Colon (tissue), 2 donors: ENCODE data around the gene SLC7A8.

Experiments used
- FAIRE-seq: peaks from 2 replicates; lab custom pipeline; 2012; peaks lifted over from hg19 to GRCh38; lab: Jason Lieb, UNC
- donor health status: control.
- donor health status: control.

SLC7A8 gene

DNA sequence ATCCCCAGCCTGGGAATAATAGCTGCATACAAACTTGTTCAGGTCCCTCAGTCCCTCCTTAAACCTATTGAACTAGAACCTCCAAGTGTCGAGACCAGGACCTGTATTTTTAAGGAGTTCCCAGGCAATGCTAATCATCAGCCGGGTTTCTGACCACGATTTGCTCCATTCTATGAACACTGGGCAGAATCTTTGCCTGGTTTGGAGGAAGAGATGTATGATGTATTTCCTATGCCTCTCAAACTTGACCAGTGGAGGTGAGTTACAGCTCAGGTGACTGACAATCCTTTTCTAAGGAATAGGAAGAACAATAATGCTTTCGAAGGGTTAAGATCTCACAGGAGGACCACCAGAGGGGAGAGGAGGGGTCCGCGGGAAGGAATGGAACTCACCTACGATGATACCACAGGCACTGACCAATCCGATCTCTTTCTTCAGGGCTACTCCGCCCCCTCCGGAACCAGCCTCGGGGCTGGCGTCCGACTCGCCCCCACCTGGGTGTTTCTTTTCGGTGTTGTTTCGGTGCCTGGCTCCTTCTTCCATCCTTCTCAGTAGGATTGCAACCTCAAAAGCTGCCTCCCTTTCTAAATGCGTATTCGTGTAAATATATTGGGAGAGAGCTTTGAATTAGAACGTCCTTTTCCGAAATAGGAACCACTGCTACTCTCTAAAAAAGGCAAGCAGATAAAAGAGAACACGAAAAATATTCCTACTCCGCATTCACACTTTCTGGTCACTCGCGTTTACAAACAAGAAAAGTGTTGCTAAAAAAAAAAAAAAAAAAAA is 895 bp downstream of the SLC7A8 start:
- no peak for FAIRE-seq

- no peak for FAIRE-seq
Observed at GRCh38 chr14:23181946-23182345, 1.5 kb downstream of the SLC7A8 start.

GRCh38 chr14:23181453-23181852 is 2.0 kb downstream of the SLC7A8 start:
- FAIRE-seq = no peak

DNA sequence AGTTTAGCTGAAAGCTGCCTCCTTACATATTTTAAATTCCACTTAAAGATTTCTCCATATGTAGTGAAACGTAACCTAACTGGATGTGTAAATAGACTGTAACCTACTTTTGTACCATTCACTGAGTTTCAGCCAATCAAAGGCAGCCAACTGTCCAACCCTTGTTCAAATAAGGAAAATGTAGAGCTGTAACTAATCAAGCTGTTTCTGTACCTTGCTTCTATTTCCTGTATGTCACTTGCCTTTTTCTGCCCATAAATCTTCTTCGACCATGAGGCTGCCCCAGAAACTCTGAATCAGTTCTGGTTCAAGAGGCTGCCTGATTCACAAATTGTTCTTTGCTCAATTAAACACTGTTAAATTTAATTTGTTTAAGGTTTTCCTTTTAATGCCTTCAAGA is 6.3 kb downstream of the SLC7A8 start:
- no peak for FAIRE-seq

GRCh38 chr14:23175823-23176222 is 7.6 kb downstream of the SLC7A8 start:
- FAIRE-seq = no peak

- no peak for FAIRE-seq
Observed at GRCh38 chr14:23174296-23175184, 8.9 kb downstream of the SLC7A8 start.

- FAIRE-seq = no peak
Observed at GRCh38 chr14:23173796-23174195, 9.7 kb downstream of the SLC7A8 start.

DNA sequence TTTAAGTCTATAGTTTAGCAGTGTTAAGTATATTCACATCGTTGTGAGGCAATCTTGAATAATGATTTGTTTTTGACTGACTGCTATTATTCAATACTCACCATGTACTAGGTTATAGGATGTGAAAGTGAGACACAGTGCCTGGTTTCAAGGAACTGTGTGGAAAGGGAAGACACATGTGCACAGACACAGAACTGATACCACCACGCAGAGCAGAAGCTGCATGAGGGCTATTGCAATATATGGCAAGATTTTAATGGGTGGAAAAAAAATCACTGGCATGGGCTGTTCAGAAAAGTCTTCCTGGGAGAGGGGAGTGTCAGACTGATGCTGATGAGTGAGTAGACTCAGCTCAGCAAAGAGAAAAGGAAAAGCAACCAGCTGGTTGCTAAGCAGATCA is 10.4 kb downstream of the SLC7A8 start:
- FAIRE-seq = no peak

GRCh38 chr14:23172574-23172973 is 10.9 kb downstream of the SLC7A8 start:
- no peak for FAIRE-seq

GRCh38 chr14:23172096-23172495 is 11.4 kb downstream of the SLC7A8 start:
- FAIRE-seq = no peak

DNA sequence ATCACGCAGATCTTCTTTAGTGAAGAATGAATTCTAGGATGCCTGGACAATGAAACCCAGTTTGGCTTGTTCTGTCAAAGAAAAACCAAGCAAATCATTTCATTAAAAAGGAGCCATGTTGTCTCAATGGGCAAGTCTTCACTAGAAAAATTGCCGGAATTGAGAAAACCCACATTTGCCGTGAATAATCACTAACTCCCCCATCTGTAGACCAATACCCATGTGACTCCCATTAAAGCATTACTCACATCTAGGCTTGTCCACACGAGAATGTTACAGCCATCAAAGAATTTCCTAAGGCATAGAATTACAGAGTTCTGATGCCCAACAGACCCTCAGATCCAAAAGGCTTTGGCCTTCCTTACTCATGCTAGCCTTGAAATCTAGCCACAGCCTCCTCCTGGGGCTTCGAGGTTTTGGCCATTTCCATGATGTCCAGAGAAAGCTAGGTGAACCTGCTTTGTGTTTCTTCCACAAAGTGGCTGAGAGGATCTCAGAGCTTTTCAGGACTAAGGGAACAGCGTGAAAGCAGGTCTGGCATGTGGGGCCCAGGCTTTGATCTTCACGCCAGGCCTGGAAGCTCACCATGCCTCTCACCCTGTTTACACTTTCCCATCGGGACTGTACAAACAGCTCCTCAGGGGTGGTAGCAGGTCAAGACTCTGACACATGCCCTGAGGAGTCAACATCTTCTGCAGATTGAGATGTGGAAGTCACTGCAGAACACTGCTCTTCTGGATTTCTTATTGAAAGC is 12.1 kb downstream of the SLC7A8 start:
- no peak for FAIRE-seq

GRCh38 chr14:23169622-23170021 is 13.8 kb downstream of the SLC7A8 start:
- FAIRE-seq = no peak

- FAIRE-seq = no peak
Observed at GRCh38 chr14:23168246-23168645, 15.2 kb downstream of the SLC7A8 start.

DNA sequence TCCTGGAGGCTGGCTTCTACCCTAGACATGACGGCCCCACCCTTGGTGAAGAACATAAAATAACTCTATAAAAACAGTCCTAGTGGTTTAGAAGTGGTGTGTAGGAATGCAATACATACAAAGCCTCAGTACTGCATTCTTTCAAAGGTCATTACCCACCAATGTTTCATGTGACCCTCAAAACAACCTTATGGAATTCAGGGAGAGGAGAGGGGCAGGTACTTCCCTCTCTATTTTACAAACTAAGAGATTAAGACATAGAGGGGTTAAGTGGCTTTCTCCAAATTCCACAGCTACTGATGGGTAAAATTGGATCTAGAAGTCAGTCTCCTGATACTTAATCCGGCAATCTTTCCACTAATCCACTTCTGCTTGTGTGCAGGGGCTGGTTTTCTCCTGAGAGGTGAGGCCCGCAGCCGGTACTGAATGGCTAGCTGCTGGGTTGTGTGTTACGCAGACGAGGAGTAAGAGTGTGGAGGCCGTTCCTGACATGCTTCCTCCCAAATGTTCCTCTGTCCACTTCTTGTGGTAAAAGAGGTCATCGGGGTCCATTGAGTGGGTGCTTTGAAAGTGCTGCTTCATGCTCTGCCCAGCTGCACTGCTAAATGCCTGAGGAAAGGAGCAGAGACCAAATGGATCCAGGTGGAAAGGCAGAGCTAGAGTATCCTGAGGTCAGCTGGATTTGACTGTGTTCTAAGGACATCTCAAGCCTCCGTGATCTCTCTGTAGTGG is 16.2 kb downstream of the SLC7A8 start:
- no peak for FAIRE-seq

- no peak for FAIRE-seq
Observed at GRCh38 chr14:23164949-23165348, 18.5 kb downstream of the SLC7A8 start.

GRCh38 chr14:23164250-23164649 is 19.2 kb downstream of the SLC7A8 start:
- FAIRE-seq = no peak

- FAIRE-seq = no peak
Observed at GRCh38 chr14:23163830-23164229, 19.6 kb downstream of the SLC7A8 start.

- no peak for FAIRE-seq
Observed at GRCh38 chr14:23162800-23163199, 20.7 kb downstream of the SLC7A8 start.

DNA sequence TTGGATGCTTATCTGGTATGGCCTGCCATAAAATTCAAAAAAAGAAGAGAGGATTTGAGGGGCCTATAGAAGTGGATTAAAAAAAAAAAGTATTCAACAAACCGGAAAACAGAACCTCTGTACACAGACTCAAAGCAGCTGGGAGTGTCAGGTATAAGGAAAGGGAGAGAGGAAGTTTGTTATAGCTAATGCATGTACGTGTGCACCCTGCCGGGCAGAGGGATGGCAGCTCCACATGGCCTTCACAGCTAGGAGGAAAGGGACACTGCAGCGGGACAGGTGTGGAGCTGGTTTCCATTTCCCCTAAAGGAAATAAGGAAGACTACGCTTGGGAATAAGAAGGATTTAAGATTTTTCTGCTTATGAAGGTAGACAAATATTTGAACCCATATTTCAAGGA is 21.5 kb downstream of the SLC7A8 start:
- no peak for FAIRE-seq

GRCh38 chr14:23160924-23161522 is 22.4 kb downstream of the SLC7A8 start:
- no peak for FAIRE-seq

- no peak for FAIRE-seq
Observed at GRCh38 chr14:23159532-23159931, 23.9 kb downstream of the SLC7A8 start.

DNA sequence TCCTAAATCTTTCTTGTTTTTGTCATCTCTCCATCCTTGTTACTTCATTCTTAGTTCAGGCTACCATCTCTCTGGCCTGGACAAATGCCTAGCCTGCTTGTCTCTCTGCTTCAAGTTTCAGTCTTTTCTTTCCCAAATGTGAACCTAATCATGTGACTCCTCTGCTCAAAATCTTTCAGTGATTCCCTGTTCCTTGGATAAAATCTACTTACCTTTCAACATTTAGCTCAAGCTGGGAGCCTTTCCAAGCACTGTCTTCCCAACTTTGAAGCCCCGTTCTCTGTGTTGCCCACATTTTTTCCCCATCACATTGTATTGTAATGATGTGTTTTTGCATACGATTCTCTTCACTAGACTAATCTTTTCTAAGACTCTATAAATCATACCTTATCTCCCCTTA is 24.7 kb downstream of the SLC7A8 start:
- no peak for FAIRE-seq
